Brain microvascular endothelial cell (primary cell): ENCODE measurements around the gene PECR.

ENCODE experiments used
- DNase-seq: peaks from one replicate; pipeline ENCODE4 v3.0.0-alpha.2; 2020
- H3K27ac ChIP-seq: fragments of 250-450 bp; sonication (Bioruptor Pico); 2 replicates; pipeline ENCODE4 v1.5.1; 2020; ENCODE audit warnings: mild to moderate bottlenecking, moderate library complexity
- H3K27me3 ChIP-seq: fragments of 250-450 bp; sonication (Bioruptor Pico); replicated peaks from 2 replicates; pipeline ENCODE4 v1.5.1; 2020; ENCODE audit warnings: mild to moderate bottlenecking
- H3K36me3 ChIP-seq: fragments of 250-450 bp; sonication (Bioruptor Pico); replicated peaks from 2 replicates; pipeline ENCODE4 v1.5.1; 2020; ENCODE audit warnings: mild to moderate bottlenecking
- H3K4me3 ChIP-seq: 2 replicates; pipeline ENCODE4 v1.5.1; 2011; ENCODE audit warnings: low read depth, mild to moderate bottlenecking, control low read depth, low read length, moderate library complexity
- in situ Hi-C: cut with HindIII; loops from 2 replicates; pipeline ENCODE4 v1.10.0; 2017; ENCODE audit warnings: low sequenced_read_pairs, low pct_ligation_motif_present
- TF ChIP-seq, protein P1 (sequence below): IDR thresholded peaks from 2 replicates; pipeline ENCODE4 v1.5.1; 2011; ENCODE audit warnings: low read depth, mild to moderate bottlenecking, moderate library complexity, low read length, control low read depth, inconsistent platforms; ENCODE audit errors: missing control alignments

PECR gene

DNA sequence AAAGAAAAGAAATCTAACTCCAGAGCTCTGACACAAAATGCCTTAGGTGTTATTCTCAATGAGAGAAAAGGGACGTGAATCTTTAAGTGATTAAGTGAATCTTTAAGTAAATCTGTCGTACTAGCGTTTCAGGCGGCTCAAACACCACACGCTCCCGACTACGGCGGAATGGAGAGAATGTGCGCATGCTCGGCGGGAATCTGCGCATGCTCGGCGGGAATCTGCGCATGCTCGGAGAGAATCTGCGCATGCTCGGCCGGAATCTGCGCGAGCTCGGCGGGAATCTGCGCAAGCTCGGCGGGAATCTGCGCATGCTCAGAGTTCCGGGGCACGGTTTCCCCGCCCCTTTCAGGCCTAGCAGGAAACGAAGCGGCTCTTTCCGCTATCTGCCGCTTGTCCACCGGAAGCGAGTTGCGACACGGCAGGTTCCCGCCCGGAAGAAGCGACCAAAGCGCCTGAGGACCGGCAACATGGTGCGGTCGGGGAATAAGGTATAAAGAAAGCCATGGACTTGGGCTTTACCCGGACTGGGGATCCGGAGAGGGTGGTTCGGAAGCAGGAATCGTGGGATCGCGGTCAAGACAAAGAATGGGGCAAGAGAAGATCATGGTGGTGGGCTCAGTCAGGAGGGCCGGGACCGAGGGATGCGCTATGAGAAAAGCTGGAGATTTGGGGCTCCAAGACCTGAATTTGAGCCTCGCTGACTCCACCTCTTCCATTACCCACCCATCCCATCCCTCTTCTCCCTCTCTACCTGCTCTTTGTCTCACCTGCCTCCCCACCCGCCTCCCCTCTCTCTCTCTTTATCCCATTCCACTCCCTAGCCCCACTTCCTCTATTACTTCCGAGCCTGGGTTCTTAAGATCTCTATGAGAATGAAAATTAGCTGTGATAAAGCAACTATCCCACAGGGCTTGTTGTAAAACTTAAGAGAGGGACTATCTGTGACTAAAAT is 27.6 kb upstream of the PECR start, which contains the start of gene XRCC5:
TSS of gene XRCC5 (plus strand) at position 382 of the 955 bp plus-strand sequence. CDS start at position 471, 89 bp downstream.
- TF ChIP-seq, protein P1, sequence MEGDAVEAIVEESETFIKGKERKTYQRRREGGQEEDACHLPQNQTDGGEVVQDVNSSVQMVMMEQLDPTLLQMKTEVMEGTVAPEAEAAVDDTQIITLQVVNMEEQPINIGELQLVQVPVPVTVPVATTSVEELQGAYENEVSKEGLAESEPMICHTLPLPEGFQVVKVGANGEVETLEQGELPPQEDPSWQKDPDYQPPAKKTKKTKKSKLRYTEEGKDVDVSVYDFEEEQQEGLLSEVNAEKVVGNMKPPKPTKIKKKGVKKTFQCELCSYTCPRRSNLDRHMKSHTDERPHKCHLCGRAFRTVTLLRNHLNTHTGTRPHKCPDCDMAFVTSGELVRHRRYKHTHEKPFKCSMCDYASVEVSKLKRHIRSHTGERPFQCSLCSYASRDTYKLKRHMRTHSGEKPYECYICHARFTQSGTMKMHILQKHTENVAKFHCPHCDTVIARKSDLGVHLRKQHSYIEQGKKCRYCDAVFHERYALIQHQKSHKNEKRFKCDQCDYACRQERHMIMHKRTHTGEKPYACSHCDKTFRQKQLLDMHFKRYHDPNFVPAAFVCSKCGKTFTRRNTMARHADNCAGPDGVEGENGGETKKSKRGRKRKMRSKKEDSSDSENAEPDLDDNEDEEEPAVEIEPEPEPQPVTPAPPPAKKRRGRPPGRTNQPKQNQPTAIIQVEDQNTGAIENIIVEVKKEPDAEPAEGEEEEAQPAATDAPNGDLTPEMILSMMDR: no peak
- no peaks in the 10 kb centered on the region for H3K27me3 ChIP-seq
- H3K4me3 ChIP-seq: peak within 1 kb of the TSS; percentile 98
- in situ Hi-C loops: no loop called here
- peak; percentile 93 for DNase-seq
- peak within 1 kb of the TSS; percentile 81 for H3K27ac ChIP-seq
- peaks cover 25% of the 10 kb centered on the region for H3K36me3 ChIP-seq

DNA sequence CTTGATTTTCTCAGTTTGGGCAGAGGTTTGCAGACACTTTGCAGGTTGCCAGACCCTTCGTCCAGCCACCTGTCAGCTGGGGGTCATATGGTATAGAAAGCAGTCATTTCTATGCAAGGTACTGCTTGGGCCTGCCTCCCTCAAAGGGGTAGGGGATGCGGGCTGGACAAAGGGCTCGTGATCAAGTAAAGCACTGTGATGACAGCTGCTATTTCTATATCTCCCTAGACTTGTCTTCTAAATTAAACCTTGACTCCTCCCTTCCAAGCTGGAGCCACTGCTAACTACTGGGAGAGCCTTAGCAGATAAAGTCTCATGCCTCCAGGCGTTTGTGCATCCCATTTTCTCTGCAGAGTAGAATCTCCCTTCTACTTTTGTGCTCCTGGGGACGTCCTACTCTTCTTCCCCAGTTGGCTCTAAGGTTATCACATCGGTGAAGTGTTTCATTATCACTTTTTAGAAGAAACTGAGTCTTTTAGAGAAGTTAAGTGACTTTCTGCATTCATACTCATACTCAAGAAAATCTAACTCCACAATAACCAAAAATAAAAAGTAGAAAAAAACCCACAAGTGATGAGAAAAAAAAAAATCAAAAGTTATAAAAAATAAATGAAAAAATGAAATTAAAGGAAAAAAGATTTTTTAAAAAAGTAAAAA is 26.8 kb upstream of the PECR start:
- Histone ChIP-seq H3K36me3 (peaks cover 17% of the 10 kb centered on the region), H3K27me3 (no peaks in the 10 kb centered on the region), H3K4me3 (peak overlapping the region; percentile 49), H3K27ac (peak overlapping the region; percentile 47)
- in situ Hi-C loops: no loop called here
- TF ChIP-seq, protein P1: no peak
- DNase-seq: no peak

DNA sequence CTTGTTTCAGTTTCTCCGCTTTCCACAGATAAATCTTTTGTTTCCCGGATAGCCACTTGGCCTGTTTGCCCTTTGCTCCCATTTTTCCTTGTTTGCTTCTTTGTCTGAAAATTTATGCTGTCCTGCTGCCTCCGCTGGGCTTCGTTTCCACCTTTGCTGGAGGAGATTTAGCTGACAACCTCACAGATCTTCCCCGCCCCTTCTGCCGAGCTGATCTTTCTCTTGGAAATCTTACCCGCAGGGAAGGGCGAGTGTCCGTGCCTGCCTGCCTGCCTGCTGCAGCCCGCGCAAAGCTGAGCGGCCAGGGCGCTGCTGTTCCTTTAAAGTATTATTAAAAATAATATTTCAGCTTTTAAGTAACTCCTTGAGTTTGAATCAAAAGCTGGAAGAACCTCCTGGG is 26.2 kb upstream of the PECR start:
- TF ChIP-seq, protein P1: no peak
- Histone ChIP-seq H3K4me3 (peak overlapping the region; percentile 7), H3K27ac (no peak overlapping the region), H3K36me3 (peaks cover 12% of the 10 kb centered on the region), H3K27me3 (no peaks in the 10 kb centered on the region)
- no peak for DNase-seq
- in situ Hi-C loops: no loop called here

DNA sequence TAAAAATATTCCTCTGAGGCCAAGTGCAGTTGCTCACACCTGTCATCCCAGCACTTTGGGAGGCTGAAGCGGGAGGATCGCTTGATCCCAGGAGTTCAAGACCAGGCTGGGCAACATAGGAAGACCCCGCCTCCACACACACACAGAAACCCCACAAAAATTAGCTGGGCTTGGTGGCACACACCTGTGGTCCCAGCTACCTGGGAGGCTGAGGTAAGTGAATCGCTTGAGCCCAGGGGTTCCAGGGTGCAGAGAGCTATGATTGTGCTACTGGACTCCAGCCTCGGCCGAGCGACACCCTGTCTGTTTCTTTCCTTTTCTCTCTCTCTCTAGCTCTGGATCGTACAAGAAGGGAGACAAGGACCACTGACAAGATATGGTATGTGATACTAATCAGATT is 25.7 kb upstream of the PECR start:
- no peak for DNase-seq
- H3K27me3 ChIP-seq: no peaks in the 10 kb centered on the region
- H3K36me3 ChIP-seq: peaks cover 12% of the 10 kb centered on the region
- TF ChIP-seq, protein P1: no peak
- in situ Hi-C loops: no loop called here
- no peak overlapping the region for H3K27ac ChIP-seq
- H3K4me3 ChIP-seq: peak overlapping the region; percentile 7

DNA sequence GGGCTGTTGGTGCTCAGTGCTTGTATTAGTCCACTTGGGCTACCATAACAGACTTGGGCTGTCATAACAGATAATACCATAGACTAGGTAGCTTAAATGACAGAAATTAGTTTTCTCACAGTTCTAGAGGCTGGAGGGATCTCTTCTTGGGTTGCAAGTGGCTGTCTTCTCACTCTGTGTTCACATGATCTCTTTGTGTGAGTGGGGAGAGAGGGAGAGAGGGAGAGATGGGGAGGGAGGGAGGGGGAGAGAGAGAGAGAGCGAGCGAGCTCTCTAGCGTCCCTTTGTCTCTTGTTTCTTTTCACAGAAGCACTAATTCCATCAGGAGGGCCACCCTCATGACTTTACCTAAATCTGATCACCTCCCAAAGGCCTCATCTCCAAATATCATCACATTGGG is 23.1 kb upstream of the PECR start:
- in situ Hi-C loops: no loop called here
- Histone ChIP-seq H3K36me3 (no peaks in the 10 kb centered on the region), H3K27ac (no peak overlapping the region), H3K4me3 (no peak overlapping the region), H3K27me3 (no peaks in the 10 kb centered on the region)
- DNase-seq: no peak
- TF ChIP-seq, protein P1: no peak
